ENCODE data around the gene PFN4.
"Not testable (repeated sequence)": the region's sequence is repeated elsewhere in the genome, so short reads cannot be mapped to it uniquely, and the experiment has no call there.

The PFN4 gene, protein sequence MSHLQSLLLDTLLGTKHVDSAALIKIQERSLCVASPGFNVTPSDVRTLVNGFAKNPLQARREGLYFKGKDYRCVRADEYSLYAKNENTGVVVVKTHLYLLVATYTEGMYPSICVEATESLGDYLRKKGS

DNA sequence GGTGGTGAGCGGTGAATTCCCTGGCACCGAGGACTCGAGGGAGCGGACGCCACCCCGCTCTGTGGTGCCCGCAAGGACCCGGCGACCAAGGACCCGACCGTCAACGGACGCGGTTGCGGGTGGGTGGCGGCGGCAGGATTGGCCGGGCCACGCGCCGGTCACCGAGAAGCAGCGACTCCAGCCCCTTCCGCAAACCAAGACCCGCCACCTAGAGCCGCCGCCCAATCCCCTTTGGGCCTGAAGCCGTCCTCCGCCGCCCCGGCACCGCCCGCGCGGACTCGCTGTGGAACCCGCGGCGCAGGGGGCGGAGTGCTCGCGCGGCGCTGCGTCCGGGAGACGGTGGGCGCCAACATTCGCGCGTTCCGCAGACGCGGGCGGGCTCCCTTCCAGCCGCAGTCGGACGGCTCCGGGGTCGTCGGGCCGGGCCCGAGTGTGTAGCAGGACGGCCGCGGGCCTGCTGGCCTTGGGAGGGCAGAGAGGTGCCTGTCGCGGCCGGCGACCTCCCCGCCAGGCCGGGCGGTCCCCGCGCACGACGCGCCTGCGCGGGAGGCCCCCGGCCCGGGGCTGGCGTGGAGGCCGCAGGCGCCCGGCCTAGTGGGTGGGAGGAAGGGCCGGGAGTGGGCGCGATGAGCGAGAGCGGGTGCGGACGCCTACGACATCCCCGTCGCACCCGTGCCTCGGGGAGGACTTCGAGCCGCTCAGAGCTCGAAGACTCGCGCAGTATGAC is at the start of gene PFN4, which contains the start of gene FAM228B:
Gene PFN4, minus strand, starts transcription at position 140 of the 727 bp plus-strand sequence. CDS start 799 bp downstream, outside the sequence.
Gene FAM228B, plus strand, starts transcription at position 275 of the 727 bp plus-strand sequence. CDS start 893 bp downstream, outside the sequence.
- peak within 1 kb of the TSS; percentile 46 for H3K4me3 ChIP-seq
- DNase-seq (ENCODE audit: low spot score in 2 of 2): peak; percentile 57 to 86
- no peaks in the 10 kb centered on the region for H3K27me3 ChIP-seq (ENCODE audit: low read depth)
- in situ Hi-C loops (cut with MboI; ENCODE audit: low sequenced_read_pairs): no loop called here
- H3K36me3 ChIP-seq (replicated peaks): no peaks in the 10 kb centered on the region
- peaks cover 5% of the 10 kb centered on the region; the same call in 1 of the 2 replicates for H3K4me1 ChIP-seq
- no peaks in the 10 kb centered on the region for H3K9me3 ChIP-seq

DNA sequence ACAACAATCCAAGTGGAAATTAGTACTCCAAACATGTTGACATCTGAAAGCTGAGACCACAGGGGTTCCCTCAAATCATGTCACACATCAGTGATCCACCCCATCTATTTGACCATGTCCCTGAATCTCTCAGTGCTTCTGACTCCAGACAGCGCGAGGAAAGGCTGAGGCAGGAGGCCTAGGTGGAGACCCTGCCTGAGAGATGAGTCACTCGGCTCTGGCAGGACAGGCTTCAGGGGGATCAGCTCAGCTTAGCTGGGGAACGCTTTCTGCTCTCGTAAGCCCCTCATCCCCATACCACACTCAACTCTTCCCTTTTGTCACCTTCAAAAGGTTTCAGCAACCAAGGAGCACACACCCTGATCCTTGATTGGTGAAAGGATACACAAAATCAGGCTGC is 45.9 kb upstream of the PFN4 start:
- Histone ChIP-seq H3K4me1 (no peaks in the 10 kb centered on the region), H3K27me3 (ENCODE audit: low read depth) (no peaks in the 10 kb centered on the region; the same call in 1 of the 2 replicates), H3K36me3 (replicated peaks) (no peaks in the 10 kb centered on the region), H3K4me3 (no peak overlapping the region), H3K9me3 (no peaks in the 10 kb centered on the region)
- no peak for DNase-seq (ENCODE audit: low spot score in 2 of 2)
- in situ Hi-C loops (cut with MboI; ENCODE audit: low sequenced_read_pairs): no loop called here

DNA sequence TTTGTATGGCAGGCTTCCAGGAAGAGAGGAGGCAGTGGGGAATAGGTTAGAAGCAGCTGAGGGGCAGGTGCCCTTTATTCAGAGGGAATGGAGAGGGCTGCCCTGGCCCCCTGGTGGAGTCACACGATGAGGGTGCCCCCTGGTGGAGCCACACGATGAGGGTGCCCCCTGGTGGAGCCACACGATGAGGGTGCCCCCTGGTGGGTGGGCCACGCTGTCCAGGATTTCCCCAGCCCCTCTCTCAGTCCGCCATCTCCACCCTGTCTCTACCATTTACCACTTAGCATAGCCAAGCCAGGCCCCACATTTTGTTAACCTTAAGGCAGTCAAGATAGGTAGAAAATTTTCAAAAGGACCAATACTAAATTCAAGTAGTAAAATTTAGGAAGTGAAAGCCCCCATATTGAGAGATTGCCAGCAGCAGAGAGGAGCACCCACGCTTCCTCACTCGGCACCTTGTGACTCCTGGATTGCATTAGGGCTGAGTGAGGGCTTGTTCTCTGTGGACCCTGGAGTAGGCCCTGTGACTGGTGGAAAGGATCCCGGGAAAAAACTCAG is 41.4 kb upstream of the PFN4 start:
- in situ Hi-C loops (cut with MboI; ENCODE audit: low sequenced_read_pairs): no loop called here
- DNase-seq (ENCODE audit: low spot score in 2 of 2): peak in 1 of 2 experiments; percentile 73
- H3K4me3 ChIP-seq: no peak overlapping the region
- 0 out of 2 replicates have a peak, but pooled peaks cover 2% of the 10 kb centered on the region for H3K9me3 ChIP-seq
- H3K36me3 ChIP-seq (replicated peaks): no peaks in the 10 kb centered on the region
- H3K27me3 ChIP-seq (ENCODE audit: low read depth): no peaks in the 10 kb centered on the region
- H3K4me1 ChIP-seq: no peaks in the 10 kb centered on the region

DNA sequence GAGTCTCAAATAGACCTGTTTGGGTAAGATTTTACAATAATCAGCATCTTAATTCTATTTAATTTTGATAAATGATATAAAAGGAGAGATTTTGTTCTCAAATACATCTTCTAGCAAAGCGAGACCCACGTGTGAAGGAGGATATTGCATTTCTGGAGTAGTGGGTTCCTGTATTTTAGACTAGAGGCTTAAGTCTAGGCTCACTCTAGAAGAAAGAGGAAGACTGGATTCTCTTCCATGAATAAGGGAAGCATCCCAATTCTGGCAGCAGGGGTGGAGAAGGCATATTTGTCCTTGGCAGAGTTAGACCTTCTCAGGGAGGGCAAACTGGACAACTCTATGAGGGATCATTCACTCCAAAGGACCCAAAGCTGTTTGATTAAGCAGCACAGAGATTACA is 40.5 kb upstream of the PFN4 start:
- DNase-seq (ENCODE audit: low spot score in 2 of 2): no peak
- in situ Hi-C loops (cut with MboI; ENCODE audit: low sequenced_read_pairs): no loop called here

DNA sequence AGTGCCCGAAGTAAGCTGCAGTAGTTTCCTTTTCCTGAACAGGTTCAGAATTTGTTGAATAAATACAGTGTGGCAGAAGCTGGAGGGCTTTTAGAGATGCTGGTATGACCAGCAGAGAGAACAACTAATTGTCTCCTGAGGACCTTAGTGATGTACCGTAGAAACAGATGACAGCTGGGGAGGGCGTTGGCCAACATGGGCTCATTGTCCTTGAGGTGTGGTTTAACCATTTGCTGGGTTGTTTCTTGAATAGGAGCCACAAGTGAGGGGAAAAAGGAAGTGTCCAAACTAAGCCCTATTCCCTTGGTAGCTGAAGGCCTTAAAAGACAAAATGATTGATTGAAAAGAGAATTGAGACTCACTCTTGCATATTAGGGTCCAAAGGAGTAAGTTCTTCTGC is 40.1 kb upstream of the PFN4 start:
- no peak overlapping the region for H3K4me3 ChIP-seq
- H3K36me3 ChIP-seq (replicated peaks): no peaks in the 10 kb centered on the region
- DNase-seq (ENCODE audit: low spot score in 2 of 2): no peak
- H3K4me1 ChIP-seq: no peaks in the 10 kb centered on the region
- in situ Hi-C loops (cut with MboI; ENCODE audit: low sequenced_read_pairs): no loop called here
- no peaks in the 10 kb centered on the region for H3K27me3 ChIP-seq (ENCODE audit: low read depth)
- 0 out of 2 replicates have a peak, but pooled peaks cover 2% of the 10 kb centered on the region for H3K9me3 ChIP-seq

More for the DNA sequence above, 40.5 kb upstream of the PFN4 start:
- Histone ChIP-seq H3K4me1 (no peaks in the 10 kb centered on the region), H3K36me3 (replicated peaks) (no peaks in the 10 kb centered on the region), H3K9me3 (0 out of 2 replicates have a peak, but pooled peaks cover 2% of the 10 kb centered on the region), H3K4me3 (no peak overlapping the region), H3K27me3 (ENCODE audit: low read depth) (no peaks in the 10 kb centered on the region)

DNA sequence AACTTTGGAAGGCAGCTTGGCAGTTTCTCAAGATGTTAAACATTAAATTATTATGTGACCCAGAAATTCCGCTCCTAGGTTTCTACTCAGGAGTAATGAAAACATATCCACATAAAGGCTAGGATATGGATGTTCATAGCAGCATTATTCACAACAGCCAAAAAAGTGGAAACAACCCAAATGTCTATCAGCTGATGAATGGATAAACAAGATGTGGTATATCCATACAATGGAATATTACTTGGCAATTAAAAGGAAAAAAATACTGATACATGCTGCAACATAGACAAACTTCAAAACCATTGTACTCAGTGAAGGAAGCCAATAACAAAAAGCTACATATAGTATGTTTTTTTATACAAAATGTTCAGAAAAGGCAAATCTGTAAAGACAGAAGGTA is 39.4 kb upstream of the PFN4 start:
- Histone ChIP-seq H3K4me3 (no peak overlapping the region), H3K27me3 (ENCODE audit: low read depth) (no peaks in the 10 kb centered on the region), H3K4me1 (no peaks in the 10 kb centered on the region), H3K9me3 (0 out of 2 replicates have a peak, but pooled peaks cover 2% of the 10 kb centered on the region), H3K36me3 (replicated peaks) (no peaks in the 10 kb centered on the region)
- in situ Hi-C loops (cut with MboI; ENCODE audit: low sequenced_read_pairs): no loop called here
- DNase-seq (ENCODE audit: low spot score in 2 of 2): no peak

- Histone ChIP-seq H3K9me3 (0 out of 2 replicates have a peak, but pooled peaks cover 2% of the 10 kb centered on the region), H3K4me1 (no peaks in the 10 kb centered on the region), H3K36me3 (replicated peaks) (no peaks in the 10 kb centered on the region), H3K27me3 (ENCODE audit: low read depth) (no peaks in the 10 kb centered on the region), H3K4me3 (no peak overlapping the region)
- in situ Hi-C loops (cut with MboI; ENCODE audit: low sequenced_read_pairs): no loop called here
- DNase-seq (ENCODE audit: low spot score in 2 of 2): no peak
Observed at GRCh38 chr2:24160761-24161160, 37.6 kb upstream of the PFN4 start.

GRCh38 chr2:24159708-24160107 is 36.6 kb upstream of the PFN4 start:
- DNase-seq (ENCODE audit: low spot score in 2 of 2): no peak
- 0 out of 2 replicates have a peak, but pooled peaks cover 2% of the 10 kb centered on the region for H3K9me3 ChIP-seq
- H3K36me3 ChIP-seq (replicated peaks): no peaks in the 10 kb centered on the region
- in situ Hi-C loops (cut with MboI; ENCODE audit: low sequenced_read_pairs): no loop called here
- H3K4me1 ChIP-seq: no peaks in the 10 kb centered on the region
- H3K27me3 ChIP-seq (ENCODE audit: low read depth): no peaks in the 10 kb centered on the region
- no peak overlapping the region for H3K4me3 ChIP-seq

GRCh38 chr2:24158131-24158530 is 35.0 kb upstream of the PFN4 start:
- Histone ChIP-seq H3K9me3 (0 out of 2 replicates have a peak, but pooled peaks cover 2% of the 10 kb centered on the region), H3K36me3 (replicated peaks) (no peaks in the 10 kb centered on the region), H3K27me3 (ENCODE audit: low read depth) (no peaks in the 10 kb centered on the region), H3K4me3 (no peak overlapping the region), H3K4me1 (no peaks in the 10 kb centered on the region)
- no peak for DNase-seq (ENCODE audit: low spot score in 2 of 2)
- in situ Hi-C loops (cut with MboI; ENCODE audit: low sequenced_read_pairs): no loop called here

DNA sequence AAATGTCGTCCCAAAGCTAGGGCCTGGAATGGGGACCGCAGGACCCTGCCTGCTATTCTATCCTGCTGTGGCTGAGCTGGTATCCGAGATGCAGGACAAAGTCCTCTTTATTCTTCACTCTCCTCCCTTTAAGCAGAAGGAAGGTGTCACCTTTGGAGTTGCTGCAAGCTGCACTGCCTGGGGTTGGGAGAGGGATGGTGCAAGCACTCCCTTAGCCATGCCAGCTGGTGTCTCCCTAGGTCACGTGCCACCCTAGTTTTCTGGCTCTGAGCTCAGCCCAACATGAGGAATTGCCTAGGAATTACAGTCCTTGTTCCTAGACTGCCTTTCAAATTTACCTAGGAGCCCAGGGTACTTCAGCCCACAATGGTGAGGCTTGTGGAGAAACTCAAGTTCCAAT is 30.3 kb upstream of the PFN4 start:
- no peaks in the 10 kb centered on the region for H3K36me3 ChIP-seq (replicated peaks)
- in situ Hi-C loops (cut with MboI; ENCODE audit: low sequenced_read_pairs): no loop called here
- DNase-seq (ENCODE audit: low spot score in 2 of 2): no peak
- H3K4me1 ChIP-seq: no peaks in the 10 kb centered on the region
- H3K9me3 ChIP-seq: no peaks in the 10 kb centered on the region
- no peak overlapping the region for H3K4me3 ChIP-seq
- H3K27me3 ChIP-seq (ENCODE audit: low read depth): no peaks in the 10 kb centered on the region

- Histone ChIP-seq H3K9me3 (no peaks in the 10 kb centered on the region), H3K27me3 (ENCODE audit: low read depth) (no peaks in the 10 kb centered on the region), H3K4me3 (no peak overlapping the region), H3K4me1 (no peaks in the 10 kb centered on the region), H3K36me3 (replicated peaks) (no peaks in the 10 kb centered on the region)
- no peak for DNase-seq (ENCODE audit: low spot score in 2 of 2)
- in situ Hi-C loops (cut with MboI; ENCODE audit: low sequenced_read_pairs): no loop called here
Observed at GRCh38 chr2:24152413-24153197, 29.5 kb upstream of the PFN4 start.

GRCh38 chr2:24147364-24147763 is 24.2 kb upstream of the PFN4 start:
- in situ Hi-C loops (cut with MboI; ENCODE audit: low sequenced_read_pairs): no loop called here
- no peaks in the 10 kb centered on the region for H3K27me3 ChIP-seq (ENCODE audit: low read depth)
- no peak for DNase-seq (ENCODE audit: low spot score in 2 of 2)
- H3K9me3 ChIP-seq: 0 out of 2 replicates have a peak, but pooled peaks cover 2% of the 10 kb centered on the region
- no peak overlapping the region for H3K4me3 ChIP-seq
- no peaks in the 10 kb centered on the region for H3K36me3 ChIP-seq (replicated peaks)
- no peaks in the 10 kb centered on the region for H3K4me1 ChIP-seq

- H3K36me3 ChIP-seq (replicated peaks); H3K9me3 ChIP-seq; H3K4me3 ChIP-seq; H3K27me3 ChIP-seq (ENCODE audit: low read depth); H3K4me1 ChIP-seq; in situ Hi-C loops (cut with MboI; ENCODE audit: low sequenced_read_pairs); DNase-seq (ENCODE audit: low spot score in 2 of 2): not testable (repeated sequence)
Observed at GRCh38 chr2:24140305-24140704, 17.2 kb upstream of the PFN4 start.
